HL-60 (cell line): ENCODE data around the gene TMEM184B.
A peak's percentile ranks its signal among the peaks of the same experiment; 100 is the strongest.

Experiments
- DNase-seq, 2 experiments: peaks; one replicate each; pipeline ENCODE4 v3.0.0-alpha.2; 2010 to 2020; ENCODE audit warnings: low read depth in 1 of 2, low spot score in 1 of 2
- H3K27ac ChIP-seq: fragments of 250-450 bp; sonication (Bioruptor Pico); replicated peaks from 2 replicates; pipeline ENCODE4 v1.5.1; 2020; ENCODE audit warnings: mild to moderate bottlenecking, moderate library complexity
- H3K27me3 ChIP-seq: fragments of 250-450 bp; sonication (Bioruptor Pico); 2 replicates; pipeline ENCODE4 v1.5.1; 2021; ENCODE audit warnings: mild to moderate bottlenecking, moderate library complexity; ENCODE audit not compliant: insufficient read depth, poor library complexity, severe bottlenecking
- H3K4me3 ChIP-seq: replicated peaks from 2 replicates; pipeline ENCODE4 v1.5.1; 2011; ENCODE audit warnings: mild to moderate bottlenecking, control low read depth, low read length; ENCODE audit not compliant: insufficient read depth
- GABPA ChIP-seq: IDR thresholded peaks from 2 replicates; pipeline ENCODE4 v1.6.1; 2012; ENCODE audit warnings: low read depth
- POLR2AphosphoS5 ChIP-seq: IDR thresholded peaks from 2 replicates; pipeline ENCODE4 v1.6.1; 2012; ENCODE audit warnings: low read depth
- SPI1 ChIP-seq: IDR thresholded peaks from 2 replicates; pipeline ENCODE4 v1.6.1; 2012; ENCODE audit warnings: low read depth, mild to moderate bottlenecking, borderline replicate concordance
- TF ChIP-seq, protein P1 (sequence below): IDR thresholded peaks from 2 replicates; pipeline ENCODE4 v1.6.1; 2012; ENCODE audit warnings: low read depth; ENCODE audit not compliant: insufficient replicate concordance
- TF ChIP-seq, protein P2 (sequence below): IDR thresholded peaks from one replicate; pipeline ENCODE4 v1.5.1; 2011; ENCODE audit warnings: low read length, control low read depth, inconsistent platforms; ENCODE audit not compliant: insufficient read depth

TMEM184B gene

DNA sequence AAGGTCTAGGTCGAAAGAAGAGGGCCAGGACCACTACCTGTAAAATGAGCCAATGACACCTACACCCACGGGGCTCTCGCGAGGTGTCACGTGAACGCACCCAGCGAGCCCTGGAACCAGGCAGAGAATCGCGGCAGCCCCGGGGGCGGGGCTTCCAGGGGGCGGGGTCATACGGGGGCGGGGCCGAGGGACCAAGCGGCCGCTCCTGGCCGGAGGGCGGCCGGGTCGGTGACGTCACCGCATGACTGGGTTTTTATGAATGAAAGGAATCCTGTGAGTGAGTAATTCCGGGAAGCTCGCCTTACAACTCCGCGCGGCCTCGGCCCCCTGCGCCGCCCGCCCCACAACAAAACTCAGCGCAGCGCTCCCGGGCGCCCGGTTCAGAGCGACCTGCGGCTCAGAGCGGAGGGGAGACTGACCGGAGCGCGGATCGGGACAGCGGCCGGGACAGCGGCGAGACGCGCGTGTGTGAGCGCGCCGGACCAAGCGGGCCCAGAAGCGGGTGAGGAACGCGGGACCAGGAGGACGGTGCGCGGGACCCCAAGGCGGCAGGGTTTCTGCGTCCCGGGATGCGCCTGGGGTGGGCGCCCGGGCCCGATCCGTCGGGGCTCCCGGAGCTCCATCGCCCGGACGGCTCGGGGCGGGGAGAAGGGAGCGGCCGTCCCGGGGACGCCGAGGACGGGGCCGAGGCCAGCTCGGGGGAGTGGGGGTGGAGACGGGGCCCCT lies 70.9 kb downstream of the TMEM184B start, which contains the start of gene MAFF:
TSS of gene MAFF (plus strand) at position 284 of the 726 bp plus-strand sequence. CDS start 11,860 bp downstream, outside the sequence.
- Histone ChIP-seq H3K27ac (0 out of 2 replicates have a peak within 1 kb of the TSS, but pooled peaks have one; percentile 27), H3K27me3 (no peaks in the 10 kb centered on the region), H3K4me3 (peak within 1 kb of the TSS; percentile 74)
- DNase-seq = peak; percentile 83 to 86
- TF ChIP-seq, protein P1, sequence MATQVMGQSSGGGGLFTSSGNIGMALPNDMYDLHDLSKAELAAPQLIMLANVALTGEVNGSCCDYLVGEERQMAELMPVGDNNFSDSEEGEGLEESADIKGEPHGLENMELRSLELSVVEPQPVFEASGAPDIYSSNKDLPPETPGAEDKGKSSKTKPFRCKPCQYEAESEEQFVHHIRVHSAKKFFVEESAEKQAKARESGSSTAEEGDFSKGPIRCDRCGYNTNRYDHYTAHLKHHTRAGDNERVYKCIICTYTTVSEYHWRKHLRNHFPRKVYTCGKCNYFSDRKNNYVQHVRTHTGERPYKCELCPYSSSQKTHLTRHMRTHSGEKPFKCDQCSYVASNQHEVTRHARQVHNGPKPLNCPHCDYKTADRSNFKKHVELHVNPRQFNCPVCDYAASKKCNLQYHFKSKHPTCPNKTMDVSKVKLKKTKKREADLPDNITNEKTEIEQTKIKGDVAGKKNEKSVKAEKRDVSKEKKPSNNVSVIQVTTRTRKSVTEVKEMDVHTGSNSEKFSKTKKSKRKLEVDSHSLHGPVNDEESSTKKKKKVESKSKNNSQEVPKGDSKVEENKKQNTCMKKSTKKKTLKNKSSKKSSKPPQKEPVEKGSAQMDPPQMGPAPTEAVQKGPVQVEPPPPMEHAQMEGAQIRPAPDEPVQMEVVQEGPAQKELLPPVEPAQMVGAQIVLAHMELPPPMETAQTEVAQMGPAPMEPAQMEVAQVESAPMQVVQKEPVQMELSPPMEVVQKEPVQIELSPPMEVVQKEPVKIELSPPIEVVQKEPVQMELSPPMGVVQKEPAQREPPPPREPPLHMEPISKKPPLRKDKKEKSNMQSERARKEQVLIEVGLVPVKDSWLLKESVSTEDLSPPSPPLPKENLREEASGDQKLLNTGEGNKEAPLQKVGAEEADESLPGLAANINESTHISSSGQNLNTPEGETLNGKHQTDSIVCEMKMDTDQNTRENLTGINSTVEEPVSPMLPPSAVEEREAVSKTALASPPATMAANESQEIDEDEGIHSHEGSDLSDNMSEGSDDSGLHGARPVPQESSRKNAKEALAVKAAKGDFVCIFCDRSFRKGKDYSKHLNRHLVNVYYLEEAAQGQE = no peak
- no peak for TF ChIP-seq GABPA
- TF ChIP-seq, protein P2, sequence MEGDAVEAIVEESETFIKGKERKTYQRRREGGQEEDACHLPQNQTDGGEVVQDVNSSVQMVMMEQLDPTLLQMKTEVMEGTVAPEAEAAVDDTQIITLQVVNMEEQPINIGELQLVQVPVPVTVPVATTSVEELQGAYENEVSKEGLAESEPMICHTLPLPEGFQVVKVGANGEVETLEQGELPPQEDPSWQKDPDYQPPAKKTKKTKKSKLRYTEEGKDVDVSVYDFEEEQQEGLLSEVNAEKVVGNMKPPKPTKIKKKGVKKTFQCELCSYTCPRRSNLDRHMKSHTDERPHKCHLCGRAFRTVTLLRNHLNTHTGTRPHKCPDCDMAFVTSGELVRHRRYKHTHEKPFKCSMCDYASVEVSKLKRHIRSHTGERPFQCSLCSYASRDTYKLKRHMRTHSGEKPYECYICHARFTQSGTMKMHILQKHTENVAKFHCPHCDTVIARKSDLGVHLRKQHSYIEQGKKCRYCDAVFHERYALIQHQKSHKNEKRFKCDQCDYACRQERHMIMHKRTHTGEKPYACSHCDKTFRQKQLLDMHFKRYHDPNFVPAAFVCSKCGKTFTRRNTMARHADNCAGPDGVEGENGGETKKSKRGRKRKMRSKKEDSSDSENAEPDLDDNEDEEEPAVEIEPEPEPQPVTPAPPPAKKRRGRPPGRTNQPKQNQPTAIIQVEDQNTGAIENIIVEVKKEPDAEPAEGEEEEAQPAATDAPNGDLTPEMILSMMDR = no peak

DNA sequence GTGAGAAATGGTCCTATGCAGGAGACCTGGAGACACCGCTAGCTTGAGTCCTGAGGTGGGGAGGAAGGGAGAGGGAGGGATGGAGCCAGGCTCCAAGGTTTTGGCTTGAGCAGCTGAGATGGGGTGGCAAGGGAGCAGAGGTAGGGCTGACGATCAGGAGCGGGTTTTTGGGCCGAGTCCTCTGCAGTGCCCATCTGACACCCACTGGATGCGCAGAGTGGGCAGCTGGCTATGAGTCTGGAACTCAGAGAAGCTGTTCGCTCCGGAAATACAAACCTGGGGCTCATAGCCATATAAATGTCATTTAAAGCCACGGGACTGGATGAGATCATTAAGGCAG lies 71.5 kb downstream of the TMEM184B start:
- H3K27me3 ChIP-seq = no peaks in the 10 kb centered on the region
- DNase-seq = no peak
- H3K27ac ChIP-seq = no peak overlapping the region
- H3K4me3 ChIP-seq = peak overlapping the region; percentile 74; the same call in 1 of the 2 replicates
- no peak for TF ChIP-seq GABPA
- no peak for TF ChIP-seq SPI1
- TF ChIP-seq, protein P2 = no peak
- TF ChIP-seq, protein P1 = no peak
- no peak for TF ChIP-seq POLR2AphosphoS5

DNA sequence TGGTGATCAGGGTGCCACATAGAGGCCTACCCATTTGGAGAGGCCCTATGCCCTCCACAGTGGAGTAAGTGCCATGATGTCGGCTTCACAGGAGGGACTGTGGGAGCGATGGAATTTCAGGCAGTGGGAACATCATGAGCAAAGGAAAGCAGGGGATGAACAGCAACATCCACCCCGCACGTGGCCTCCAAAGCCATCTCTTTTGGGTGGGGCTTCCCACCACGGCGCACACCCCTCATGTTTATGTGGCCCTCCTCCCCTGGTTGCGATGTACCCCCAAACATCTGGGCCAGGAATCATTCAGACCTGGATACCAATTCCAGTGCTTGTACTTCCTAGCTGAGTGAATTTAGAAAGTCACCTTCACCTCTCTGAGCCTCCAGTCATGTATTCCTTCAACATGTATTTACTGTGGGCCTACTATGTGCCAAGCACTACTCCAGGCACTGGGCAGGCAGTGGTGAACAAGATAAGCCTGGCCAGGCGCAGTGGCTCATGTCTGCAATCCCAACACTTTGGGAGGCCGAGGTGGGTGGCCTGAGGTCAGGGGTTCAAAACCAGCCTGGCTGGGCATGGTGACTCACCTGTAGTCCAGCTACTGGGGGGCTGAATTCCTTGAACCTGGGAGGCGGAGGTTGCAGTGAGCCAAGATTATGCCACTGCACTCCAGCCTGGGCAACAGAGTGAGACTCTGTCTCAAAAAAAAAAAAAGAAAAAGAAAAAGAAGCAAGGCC lies 72.8 kb downstream of the TMEM184B start:
- TF ChIP-seq POLR2AphosphoS5 (no peak), SPI1 (no peak), GABPA (no peak)
- TF ChIP-seq, protein P2 = no peak
- TF ChIP-seq, protein P1 = no peak
- Histone ChIP-seq H3K27ac (no peak overlapping the region), H3K4me3 (no peak overlapping the region), H3K27me3 (no peaks in the 10 kb centered on the region)
- DNase-seq = no peak
